ENCODE results near the gene SUFU. TPM values are rescaled to one million over a fixed set of nuclear protein-coding genes. Genes with fewer than 3 reads are reported as not detected.

SUFU gene
- total RNA-seq, 1 experiment from 2014 or later, result 2.7 TPM

- ChIA-PET CTCF (no interaction called here), POLR2A (ENCODE audit: unreplicated experiment) (no interaction called here)
- Histone ChIP-seq H3K9me3 (ENCODE audit: low read length) (no peaks in the 10 kb centered on the region), H3K9ac (ENCODE audit: low read length) (no peak overlapping the region), H3K36me3 (ENCODE audit: low read depth, low read length) (no peaks in the 10 kb centered on the region), H2AFZ (ENCODE audit: low read length) (no peak overlapping the region), H3K9me2 (replicated peaks; ENCODE audit: low read length) (no peaks in the 10 kb centered on the region), H3K4me3 (ENCODE audit: low read length) (no peak overlapping the region), H3F3A (ENCODE audit: low read length, unreplicated experiment) (no peaks in the 10 kb centered on the region), H3K4me1 (ENCODE audit: insufficient read depth, low read length) (peaks cover 72% of the 10 kb centered on the region), H4K20me1 (ENCODE audit: low read length) (no peaks in the 10 kb centered on the region), H3K79me2 (ENCODE audit: low read length) (no peaks in the 10 kb centered on the region), H3K27me3 (ENCODE audit: low read length) (no peaks in the 10 kb centered on the region), H3K4me2 (ENCODE audit: low read length) (no peak overlapping the region), H3K27ac (ENCODE audit: low read length) (no peak overlapping the region)
- intact Hi-C loops (cut with micrococcal nuclease), result no loop called here
- no peak for DNase-seq
- TF ChIP-seq EZH2 (IDR thresholded peaks at IDR 0.05; ENCODE audit: low read length, unreplicated experiment), result no peak
- no peak for TF ChIP-seq EZH2phosphoT487 (IDR thresholded peaks at IDR 0.05; ENCODE audit: borderline replicate concordance, low read length)
- TF ChIP-seq, protein P1, sequence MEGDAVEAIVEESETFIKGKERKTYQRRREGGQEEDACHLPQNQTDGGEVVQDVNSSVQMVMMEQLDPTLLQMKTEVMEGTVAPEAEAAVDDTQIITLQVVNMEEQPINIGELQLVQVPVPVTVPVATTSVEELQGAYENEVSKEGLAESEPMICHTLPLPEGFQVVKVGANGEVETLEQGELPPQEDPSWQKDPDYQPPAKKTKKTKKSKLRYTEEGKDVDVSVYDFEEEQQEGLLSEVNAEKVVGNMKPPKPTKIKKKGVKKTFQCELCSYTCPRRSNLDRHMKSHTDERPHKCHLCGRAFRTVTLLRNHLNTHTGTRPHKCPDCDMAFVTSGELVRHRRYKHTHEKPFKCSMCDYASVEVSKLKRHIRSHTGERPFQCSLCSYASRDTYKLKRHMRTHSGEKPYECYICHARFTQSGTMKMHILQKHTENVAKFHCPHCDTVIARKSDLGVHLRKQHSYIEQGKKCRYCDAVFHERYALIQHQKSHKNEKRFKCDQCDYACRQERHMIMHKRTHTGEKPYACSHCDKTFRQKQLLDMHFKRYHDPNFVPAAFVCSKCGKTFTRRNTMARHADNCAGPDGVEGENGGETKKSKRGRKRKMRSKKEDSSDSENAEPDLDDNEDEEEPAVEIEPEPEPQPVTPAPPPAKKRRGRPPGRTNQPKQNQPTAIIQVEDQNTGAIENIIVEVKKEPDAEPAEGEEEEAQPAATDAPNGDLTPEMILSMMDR (conservative IDR thresholded peaks at IDR 0.05; ENCODE audit: low read depth, low read length), result no peak
- no peak for ATAC-seq
- no TSS peak for BruUV-seq (replicated peaks)
Observed at GRCh38 chr10:102631525-102632393, 128.0 kb downstream of the SUFU start.

GRCh38 chr10:102632394-102633111, 128.8 kb downstream of the SUFU start:
- CTCF ChIA-PET, result no interaction called here
- no peak for ATAC-seq
- Histone ChIP-seq H3F3A (ENCODE audit: low read length, unreplicated experiment) (no peaks in the 10 kb centered on the region), H3K27me3 (ENCODE audit: low read length) (no peaks in the 10 kb centered on the region), H2AFZ (ENCODE audit: low read length) (no peak overlapping the region), H3K4me2 (ENCODE audit: low read length) (peak overlapping the region; percentile 46), H3K4me3 (ENCODE audit: low read length) (no peak overlapping the region), H3K36me3 (ENCODE audit: low read depth, low read length) (no peaks in the 10 kb centered on the region), H3K9me3 (ENCODE audit: low read length) (no peaks in the 10 kb centered on the region), H3K4me1 (ENCODE audit: insufficient read depth, low read length) (peaks cover 65% of the 10 kb centered on the region), H3K9me2 (replicated peaks; ENCODE audit: low read length) (no peaks in the 10 kb centered on the region), H3K79me2 (ENCODE audit: low read length) (no peaks in the 10 kb centered on the region), H3K9ac (ENCODE audit: low read length) (no peak overlapping the region), H4K20me1 (ENCODE audit: low read length) (no peaks in the 10 kb centered on the region), H3K27ac (ENCODE audit: low read length) (peak overlapping the region; percentile 36; the same call in 1 of the 2 replicates)
- TF ChIP-seq EZH2 (IDR thresholded peaks at IDR 0.05; ENCODE audit: low read length, unreplicated experiment), result no peak
- TF ChIP-seq, protein P1 (conservative IDR thresholded peaks at IDR 0.05; ENCODE audit: low read depth, low read length), result no peak
- TF ChIP-seq EZH2phosphoT487 (IDR thresholded peaks at IDR 0.05; ENCODE audit: borderline replicate concordance, low read length), result no peak
- no TSS peak for BruUV-seq (replicated peaks)
- intact Hi-C loops (cut with micrococcal nuclease), result no loop called here
- DNase-seq, result no peak
- POLR2A ChIA-PET (ENCODE audit: unreplicated experiment), result no interaction called here
